ENCODE data around the gene INTS11. TPM values are rescaled to one million over a fixed set of nuclear protein-coding genes. Genes with fewer than 3 reads are reported as not detected.
A peak's percentile ranks its signal among the peaks of the same experiment; 100 is the strongest.

Gene INTS11
- total RNA-seq, 1 experiment from 2014 or later: 56.6 TPM

- DNase-seq (ENCODE audit: extremely low read depth, low read depth): no peak
Measured at GRCh38 chr1:1314678-1315335, 9.7 kb downstream of the INTS11 start.

DNA sequence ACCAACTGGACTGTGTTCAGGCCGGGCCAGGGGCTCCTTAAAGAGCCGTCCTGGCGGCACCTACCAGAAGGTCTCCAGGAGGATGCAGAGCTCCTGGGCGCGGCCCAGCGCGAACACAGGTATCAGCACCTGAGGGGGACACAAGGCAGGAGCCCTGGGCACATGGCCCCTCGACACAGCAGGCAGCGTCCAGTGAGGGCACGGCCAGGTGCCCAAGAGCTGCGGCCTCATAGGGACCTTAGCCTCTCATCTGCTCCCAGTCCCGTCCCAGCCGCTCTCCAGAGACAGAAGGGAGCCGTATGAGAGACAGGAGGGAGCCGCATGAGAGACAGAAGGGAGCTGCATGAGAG is 10.2 kb downstream of the INTS11 start:
- no peak for DNase-seq (ENCODE audit: extremely low read depth, low read depth)

- no peak for DNase-seq (ENCODE audit: extremely low read depth, low read depth)
Measured at GRCh38 chr1:1313500-1314236, 10.8 kb downstream of the INTS11 start.

DNA sequence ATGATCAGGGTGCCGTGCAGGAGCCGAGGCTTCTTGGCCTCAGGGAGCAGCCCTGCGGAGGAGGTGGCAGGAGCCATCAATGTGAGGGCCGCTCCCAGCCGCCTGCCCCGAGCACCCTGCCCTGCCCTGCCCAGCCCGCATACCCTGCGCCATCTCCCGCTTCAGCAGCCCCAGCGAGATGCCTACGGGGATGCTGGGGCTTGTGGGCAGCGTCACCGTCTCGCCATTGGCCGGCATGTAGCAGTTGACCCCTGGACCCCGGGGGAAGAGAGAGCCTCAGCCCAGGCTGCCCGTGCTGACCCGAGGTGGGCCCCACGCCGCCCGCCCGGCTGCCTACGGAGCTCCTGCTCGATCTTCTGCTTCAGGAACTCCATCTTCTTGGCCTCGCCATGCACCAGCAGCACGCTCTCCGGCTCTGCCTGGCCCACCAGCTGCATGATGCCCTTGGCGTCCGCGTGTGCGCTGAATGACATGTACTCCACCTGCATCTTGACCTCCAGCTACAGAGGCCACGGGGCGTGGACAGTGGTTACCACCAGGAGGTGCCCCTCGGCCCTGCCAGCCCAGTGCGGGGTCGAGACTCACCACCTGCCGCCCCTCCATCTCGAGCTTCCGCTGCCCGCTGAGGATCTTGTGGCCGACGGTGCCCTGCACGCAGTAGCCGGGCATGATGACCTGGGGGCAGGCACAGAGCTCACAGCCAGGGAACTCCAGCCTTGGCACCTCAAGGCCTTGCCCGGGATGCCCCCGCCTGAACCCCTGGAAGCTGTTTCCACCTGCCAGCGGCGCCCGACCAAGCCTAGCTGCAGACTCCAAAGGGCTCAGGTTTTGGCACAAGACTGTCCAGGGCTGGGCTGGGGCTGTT is 11.8 kb downstream of the INTS11 start:
- no peak for DNase-seq (ENCODE audit: extremely low read depth, low read depth)

DNA sequence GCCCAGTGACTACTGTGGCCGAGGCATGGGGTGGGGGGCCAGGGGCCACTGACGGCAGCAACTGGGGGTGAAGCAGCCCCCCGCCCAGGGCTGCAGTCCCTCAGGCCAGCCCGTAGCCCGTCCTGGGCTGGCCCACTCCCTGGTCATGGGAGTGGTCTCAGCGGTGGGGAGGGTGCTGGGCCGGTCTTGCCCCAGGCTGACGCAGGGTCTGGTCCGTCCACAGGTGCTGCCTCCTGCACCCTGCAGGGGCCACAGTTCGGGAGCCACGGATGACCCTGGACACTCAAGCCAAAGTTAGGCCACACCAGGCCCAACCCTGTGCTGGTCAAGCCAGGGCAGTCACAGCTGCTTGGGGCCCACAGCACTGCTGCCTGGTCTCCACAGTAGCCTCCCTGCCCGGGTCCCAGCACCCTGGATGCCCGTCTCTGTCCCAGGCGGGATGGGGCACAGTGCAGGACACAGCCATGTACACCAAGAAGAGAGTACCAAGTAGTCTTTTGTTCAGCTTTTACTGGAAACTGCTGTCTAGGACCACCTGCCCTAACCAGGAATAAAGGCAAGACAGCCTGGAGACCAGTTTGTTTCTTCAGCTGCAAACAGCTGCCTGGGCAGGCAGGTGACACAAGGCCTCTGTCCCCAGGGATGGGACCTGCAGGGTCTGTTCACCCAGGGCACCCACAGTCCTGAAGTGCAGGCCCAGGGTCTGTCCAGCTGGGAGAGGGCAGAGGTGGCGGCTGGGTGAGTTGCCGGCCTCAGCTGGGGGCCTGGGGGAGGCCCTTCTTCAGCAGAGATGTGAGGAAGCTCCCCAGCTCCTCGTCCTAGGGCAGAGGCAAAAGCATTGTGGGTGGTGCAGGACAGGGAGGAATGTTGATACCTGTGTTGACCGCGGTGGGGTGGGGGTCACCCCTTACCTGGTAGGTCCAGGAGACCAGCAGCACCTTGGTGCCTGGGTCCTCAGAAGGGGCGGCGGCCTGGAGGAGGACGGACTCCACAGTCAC is 13.1 kb downstream of the INTS11 start:
- DNase-seq (ENCODE audit: extremely low read depth, low read depth): no peak

DNA sequence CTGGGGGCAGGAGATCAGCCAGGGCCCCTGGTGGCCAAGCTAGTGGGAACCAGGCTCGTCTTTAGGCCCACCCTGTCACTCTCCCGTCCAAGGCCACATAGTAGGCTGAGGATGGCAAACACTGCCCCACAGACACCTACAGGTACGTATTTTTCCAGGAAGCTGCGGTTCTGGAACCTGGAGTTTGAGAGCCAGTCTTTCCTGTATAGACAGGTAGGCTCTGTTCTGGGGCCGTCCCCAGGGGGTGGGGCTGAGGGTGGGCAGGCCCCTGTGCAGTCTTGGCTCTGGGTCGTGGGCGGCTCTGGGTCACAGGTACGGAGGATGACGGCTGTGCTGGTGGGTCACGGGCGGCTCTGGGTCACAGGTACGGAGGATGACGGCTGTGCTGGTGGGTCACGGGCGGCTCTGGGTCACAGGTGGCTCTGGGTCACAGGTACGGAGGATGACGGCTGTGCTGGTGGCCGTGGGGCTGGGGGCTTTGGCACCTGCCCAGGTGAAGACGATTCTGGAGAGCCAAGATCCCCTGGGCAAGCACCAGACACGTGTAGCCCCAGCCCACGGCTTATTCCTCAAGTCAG is 13.9 kb downstream of the INTS11 start:
- no peak for DNase-seq (ENCODE audit: extremely low read depth, low read depth)

DNA sequence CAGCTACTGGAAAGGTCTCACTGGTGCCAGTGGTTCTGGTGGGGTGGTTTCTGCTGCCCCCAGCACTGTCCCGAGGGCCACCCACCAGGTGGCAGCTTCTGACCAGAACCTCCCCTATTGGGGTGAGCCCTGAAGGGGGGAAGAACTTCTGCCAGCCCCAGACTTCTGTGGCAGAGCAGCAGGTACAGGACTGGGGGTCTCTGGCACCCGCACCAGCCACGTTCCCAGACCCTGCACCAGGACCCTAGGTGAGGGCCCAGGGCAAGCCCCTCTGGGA is 14.4 kb downstream of the INTS11 start:
- no peak for DNase-seq (ENCODE audit: extremely low read depth, low read depth)

- DNase-seq (ENCODE audit: extremely low read depth, low read depth): no peak
Measured at GRCh38 chr1:1309251-1310108, 15.0 kb downstream of the INTS11 start.

- no peak for DNase-seq (ENCODE audit: extremely low read depth, low read depth)
Measured at GRCh38 chr1:1308756-1309250, 15.7 kb downstream of the INTS11 start.

- peak; percentile 80 for DNase-seq (ENCODE audit: extremely low read depth, low read depth)
Measured at GRCh38 chr1:1307923-1308755, 16.3 kb downstream of the INTS11 start, which contains the start of the genes ACAP3 and PUSL1. Gene ACAP3, minus strand, starts transcription at chr1:1307930. Its CDS starts 115 bp downstream, at chr1:1307815. Gene PUSL1, plus strand, starts transcription at chr1:1308597. Its CDS starts 47 bp downstream, at chr1:1308644.

DNA sequence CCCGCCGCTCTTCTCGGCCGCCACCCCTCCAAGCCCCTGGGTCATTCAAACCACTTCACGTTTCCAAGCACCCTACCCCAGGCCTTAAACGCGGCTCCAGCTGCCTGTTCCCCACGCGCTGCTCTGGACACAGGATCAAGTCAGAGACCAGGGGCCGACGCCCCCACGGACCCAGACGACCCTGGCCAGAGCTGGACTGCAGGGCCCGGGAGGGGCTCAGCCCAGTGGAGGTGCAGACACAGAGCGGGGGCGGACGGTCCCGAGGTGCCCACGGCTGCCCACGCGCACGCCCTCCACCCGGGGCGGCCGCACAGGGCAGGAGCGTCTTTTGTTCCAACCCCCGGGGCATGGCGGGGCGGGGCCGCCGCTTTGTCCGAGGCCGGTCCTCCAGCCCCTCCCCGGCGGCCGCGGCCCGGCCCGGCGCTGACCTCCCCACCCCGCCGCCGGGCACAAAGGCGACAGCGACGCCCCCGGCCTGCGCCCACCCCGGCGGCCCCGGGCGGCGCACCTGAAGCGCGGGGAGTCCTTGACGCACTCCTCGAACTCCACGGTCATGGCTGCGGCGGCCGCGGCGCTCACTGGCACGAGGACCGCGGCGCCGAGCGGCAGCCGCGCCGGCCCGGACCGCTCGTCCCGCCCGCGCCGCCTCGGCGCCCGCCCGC is 17.1 kb downstream of the INTS11 start:
- no peak for DNase-seq (ENCODE audit: extremely low read depth, low read depth)

- no peak for DNase-seq (ENCODE audit: extremely low read depth, low read depth)
Measured at GRCh38 chr1:1306661-1307260, 17.7 kb downstream of the INTS11 start.

DNA sequence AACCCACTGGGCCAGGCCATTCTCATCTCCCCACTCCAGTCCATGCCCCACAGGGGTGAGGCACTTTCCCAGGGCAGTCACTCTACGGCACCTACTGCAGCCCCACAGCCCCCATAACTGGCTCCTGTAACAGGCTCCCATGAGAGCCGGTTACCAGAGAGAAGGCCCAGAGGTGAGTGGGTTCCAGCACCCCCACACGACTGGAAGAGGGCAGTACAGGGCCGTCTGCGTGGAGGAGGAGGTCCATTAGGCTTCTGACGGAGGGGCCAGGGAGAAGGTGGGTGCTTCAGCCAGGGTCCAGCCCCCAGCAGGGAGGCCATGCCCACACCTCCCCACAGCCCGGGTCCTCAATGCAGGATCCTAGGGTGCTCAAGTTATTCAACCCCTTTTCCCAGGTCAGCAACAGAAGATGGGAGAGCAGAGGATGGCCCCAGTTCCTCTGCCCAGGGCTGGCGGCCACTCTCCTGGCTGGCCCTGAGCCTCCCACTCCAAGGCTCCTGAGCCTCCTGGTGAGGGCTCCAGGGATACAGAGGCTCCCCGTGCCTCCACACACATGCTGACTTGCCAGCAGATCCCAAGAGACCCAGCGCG is 18.3 kb downstream of the INTS11 start:
- DNase-seq (ENCODE audit: extremely low read depth, low read depth): no peak

DNA sequence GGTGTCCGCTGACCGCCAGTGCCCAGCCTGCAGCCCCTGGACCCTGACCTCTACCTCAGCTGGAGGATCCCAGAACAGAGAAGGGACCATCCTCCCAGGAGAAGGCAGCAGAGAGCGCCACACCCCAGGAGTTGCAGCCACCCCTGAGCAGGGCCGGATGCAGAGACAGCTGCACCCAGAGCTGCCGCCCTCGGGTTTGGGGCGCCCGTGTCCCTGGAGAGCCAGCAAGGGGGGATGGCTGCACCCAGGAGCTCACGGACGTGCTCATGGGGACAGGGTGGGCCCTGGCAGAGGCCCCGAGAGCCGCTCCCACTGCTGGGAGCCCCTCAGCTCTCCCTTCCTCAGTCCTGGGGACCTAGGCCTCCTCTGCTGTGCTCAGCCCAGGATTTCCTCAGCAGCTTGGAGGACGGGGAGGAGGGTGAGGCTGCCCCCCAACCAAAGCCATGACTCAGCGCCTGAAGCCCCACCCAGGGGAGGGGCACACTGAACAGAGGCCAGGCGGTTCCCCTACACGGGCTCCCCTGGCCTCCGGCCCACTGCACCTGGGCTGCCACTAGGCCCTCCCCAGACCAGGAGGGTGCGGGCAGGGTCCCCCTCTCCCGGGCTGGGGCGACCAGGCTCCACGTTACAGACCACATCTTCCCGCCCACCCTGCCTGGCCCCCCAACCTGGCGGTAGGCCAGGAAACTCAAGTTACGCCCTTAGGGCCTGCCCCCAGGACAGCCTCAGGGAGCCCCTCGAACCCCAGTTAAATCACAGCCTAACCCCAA is 19.0 kb downstream of the INTS11 start:
- DNase-seq (ENCODE audit: extremely low read depth, low read depth): peak; percentile 32

DNA sequence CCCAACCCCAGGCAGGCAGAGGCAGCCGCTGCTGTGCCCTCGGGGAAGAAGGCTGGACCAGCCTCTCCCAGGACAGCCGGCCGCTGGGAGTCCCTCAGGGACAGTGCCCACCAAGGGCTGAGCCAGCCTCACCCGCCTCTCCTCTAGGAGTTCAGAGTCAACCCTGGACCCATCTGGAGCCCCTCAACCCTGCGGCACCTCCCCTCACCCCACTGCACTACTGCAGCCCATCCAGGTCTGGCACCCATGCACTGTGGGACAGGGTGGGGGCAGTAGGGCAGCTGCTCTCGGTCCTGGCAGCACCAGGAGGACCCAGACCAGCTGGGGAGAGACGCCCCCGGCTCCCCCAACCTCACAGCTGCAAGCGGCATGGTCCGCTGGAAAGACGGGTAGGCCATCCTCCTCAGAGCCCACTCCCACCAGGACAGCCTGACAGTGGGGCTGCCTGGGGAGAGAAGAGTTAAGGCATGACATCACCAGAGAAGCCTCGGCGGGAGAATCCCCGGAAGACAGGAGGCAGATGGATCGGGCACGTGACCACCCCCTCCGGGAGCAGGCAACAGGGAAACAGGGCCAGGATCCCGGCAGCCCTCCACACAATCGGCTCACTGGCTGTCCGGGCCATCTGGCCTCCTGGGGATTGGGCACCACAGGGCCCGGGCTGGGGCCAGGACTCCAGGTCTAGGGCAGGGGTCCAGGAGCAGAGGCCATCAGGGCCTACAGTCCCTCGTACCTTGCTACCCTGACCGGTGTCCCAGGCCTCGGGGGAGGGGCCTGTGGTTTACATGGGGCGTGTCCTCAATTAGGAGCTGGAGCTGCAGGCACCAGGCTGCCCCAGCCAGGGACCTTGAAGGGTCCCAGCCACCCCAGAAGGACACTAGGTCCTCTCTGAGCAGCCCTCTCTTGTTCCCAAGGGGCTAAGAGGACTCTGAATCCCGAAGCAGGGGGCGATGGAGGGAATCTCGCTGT is 19.8 kb downstream of the INTS11 start:
- DNase-seq (ENCODE audit: extremely low read depth, low read depth): no peak
